HG02870 (cell line): ENCODE results near the gene LMO1.

Source experiments
- ATAC-seq: cut with Tn5 transposase; IDR thresholded peaks from one replicate; pipeline ENCODE4 v1.9.1; 2021; ENCODE audit warnings: mild to moderate bottlenecking, moderate library complexity; ENCODE audit not compliant: unreplicated experiment

LMO1 gene

DNA sequence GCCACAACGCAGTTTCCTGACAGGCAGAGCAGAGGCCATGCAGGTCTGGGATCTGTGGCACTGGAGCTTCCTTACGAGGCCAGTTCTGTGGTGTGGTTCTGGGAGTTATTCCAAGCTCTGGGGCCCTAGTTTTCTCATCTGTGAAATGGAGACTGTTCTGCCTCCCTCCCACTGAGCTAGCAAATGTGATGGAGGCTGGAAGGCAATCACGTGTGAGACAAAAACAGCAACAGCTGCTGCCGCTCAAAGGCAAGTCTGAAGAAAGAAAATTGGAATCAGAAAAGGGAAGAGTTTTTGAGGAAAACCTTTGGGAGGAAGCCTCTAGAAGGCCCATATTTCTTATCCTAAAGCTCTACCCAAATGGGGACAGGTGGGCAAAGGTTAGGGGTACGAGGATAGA lies 86.5 kb downstream of the LMO1 start:
- ATAC-seq: no peak
